Measurements from ENCODE around the gene APOOL. TPM values are rescaled to one million over a fixed set of nuclear protein-coding genes. Genes with fewer than 3 reads are reported as not detected.
"Not testable (repeated sequence)": the region's sequence is repeated elsewhere in the genome, so short reads cannot be mapped to it uniquely, and the experiment has no call there.

APOOL gene
- total RNA-seq, 2 donors from 2014 or later = 7.8 to 8.6 TPM

DNA sequence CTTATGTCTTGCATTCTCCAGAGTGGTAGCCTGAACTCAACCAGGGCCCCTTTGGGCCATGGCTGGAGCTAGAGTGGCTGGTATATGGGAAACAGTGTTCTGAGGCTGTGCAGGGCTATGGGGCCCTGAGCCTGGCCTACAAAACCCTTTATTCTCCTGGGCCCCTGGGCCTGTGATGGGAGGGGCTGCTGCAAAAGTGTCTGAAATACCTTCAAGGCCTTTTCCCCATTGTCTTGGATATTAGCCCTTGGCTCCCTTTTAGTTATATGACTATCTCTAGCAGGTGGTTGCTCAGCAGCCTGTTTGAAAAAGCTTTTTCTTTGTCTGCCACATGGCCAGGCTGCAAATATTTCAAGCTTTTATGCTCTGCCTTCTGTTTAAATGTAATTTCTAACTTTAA, 22.5 kb downstream of the APOOL start:
- Mint-ChIP-seq H3K27me3 (no peaks in the 10 kb centered on the region), H3K4me3 (no peak overlapping the region)

DNA sequence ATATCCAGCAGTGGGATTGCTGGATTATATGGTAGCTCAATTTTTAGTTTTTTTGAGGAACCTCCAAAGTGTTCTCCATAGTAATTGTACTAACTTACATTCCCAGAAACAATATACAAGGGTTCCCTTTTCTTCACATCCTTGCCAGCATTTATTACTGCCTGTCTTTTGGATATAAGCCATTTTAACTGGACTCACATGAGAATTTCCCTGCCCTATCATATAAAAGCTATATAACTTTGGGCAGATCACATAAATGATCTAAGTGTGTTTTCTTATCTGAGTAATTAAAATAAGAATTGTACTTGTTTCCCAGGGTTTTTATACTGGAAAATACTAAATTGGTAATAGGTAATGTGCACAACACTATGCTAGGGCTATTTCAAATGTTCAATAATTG, 25.4 kb downstream of the APOOL start:
- Mint-ChIP-seq H3K4me1 (peaks cover 5% of the 10 kb centered on the region), H3K27ac (no peak overlapping the region), H3K27me3 (no peaks in the 10 kb centered on the region)

More for the DNA sequence above, 22.5 kb downstream of the APOOL start:
- peaks cover 9% of the 10 kb centered on the region for H3K4me1 Mint-ChIP-seq
- H3K9me3 ChIP-seq (ENCODE audit: control insufficient read depth, low read length, poor library complexity, severe bottlenecking) = no peaks in the 10 kb centered on the region
- ATAC-seq (no peak), DNase-seq (no peak)
- H3K27ac Mint-ChIP-seq = no peak overlapping the region
- peaks cover 5% of the 10 kb centered on the region for H3K36me3 Mint-ChIP-seq (ENCODE audit: low read depth)

DNA sequence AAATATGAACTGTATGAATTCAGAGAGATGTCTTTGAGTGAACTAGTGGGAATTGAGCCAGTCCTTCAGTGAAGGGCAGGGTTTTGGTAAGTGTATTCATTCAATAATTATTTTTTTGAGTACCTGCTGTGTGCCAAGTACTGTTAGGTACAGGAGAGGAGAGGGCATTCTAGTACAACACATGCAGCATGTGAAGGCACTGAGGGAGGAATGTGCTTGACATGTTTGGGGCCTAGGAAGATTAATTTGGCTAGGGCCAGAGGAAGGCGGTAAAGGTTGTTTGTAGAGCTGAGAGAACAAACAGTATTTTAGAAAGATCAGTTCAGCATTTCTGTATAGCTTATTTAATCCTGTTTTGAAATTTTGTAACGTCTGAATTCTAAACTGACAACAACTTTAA, 27.8 kb downstream of the APOOL start:
- Mint-ChIP-seq H3K4me1 (peaks cover 5% of the 10 kb centered on the region), H3K36me3 (ENCODE audit: low read depth) (no peaks in the 10 kb centered on the region), H3K27me3 (no peaks in the 10 kb centered on the region), H3K27ac (no peak overlapping the region), H3K4me3 (no peak overlapping the region)
- no peaks in the 10 kb centered on the region for H3K9me3 ChIP-seq (ENCODE audit: control insufficient read depth, low read length, poor library complexity, severe bottlenecking)
- DNase-seq (no peak), ATAC-seq (no peak)

More for the DNA sequence above, 25.4 kb downstream of the APOOL start:
- ATAC-seq (no peak), DNase-seq (no peak)
- Mint-ChIP-seq H3K36me3 (ENCODE audit: low read depth) (no peaks in the 10 kb centered on the region), H3K4me3 (no peak overlapping the region)
- no peaks in the 10 kb centered on the region for H3K9me3 ChIP-seq (ENCODE audit: control insufficient read depth, low read length, poor library complexity, severe bottlenecking)

DNA sequence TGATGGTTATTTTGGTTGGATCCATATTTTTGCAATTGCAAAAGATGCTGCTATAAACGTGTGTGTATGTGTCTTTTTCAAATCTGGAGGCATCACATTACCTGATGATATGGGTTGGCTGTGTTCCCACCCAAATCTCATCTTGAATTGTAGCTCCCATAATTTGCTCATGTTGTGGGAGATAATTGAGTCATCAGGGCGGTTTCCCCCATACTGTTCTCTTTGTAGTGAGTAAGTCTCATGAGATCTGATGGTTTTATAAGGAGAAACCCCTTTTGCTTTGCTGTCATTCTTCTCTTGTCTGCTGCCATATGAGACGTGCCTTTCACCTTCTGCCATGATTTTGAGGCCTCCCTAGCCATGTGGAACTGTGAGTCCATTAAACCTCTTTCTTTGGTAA, 33.4 kb downstream of the APOOL start:
- Mint-ChIP-seq H3K4me3 (no peak overlapping the region), H3K4me1 (peaks cover 9% of the 10 kb centered on the region), H3K27me3 (no peaks in the 10 kb centered on the region), H3K27ac (no peak overlapping the region), H3K36me3 (ENCODE audit: low read depth) (no peaks in the 10 kb centered on the region)
- ATAC-seq = no peak
- H3K9me3 ChIP-seq (ENCODE audit: control insufficient read depth, low read length, poor library complexity, severe bottlenecking) = no peaks in the 10 kb centered on the region
- DNase-seq = no peak

DNA sequence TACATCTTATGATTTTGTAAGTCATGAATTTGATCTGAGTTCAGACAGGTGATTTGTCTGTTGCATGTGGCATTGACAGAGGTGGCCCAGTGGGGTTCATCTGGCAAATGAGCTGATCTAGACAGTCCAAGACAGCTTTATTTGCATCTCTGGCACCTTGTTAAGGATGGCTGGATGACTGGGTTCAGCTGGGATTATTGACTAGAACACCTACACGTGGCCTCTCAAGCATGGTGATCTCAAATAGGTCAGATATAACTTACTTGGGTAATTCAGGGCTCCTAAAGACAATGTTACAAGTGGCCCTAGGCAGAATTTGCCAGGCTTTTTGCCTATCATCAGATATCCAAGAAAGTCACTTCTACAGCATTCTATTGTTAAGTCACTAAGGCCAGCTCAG, 48.0 kb downstream of the APOOL start:
- no peaks in the 10 kb centered on the region for H3K36me3 Mint-ChIP-seq (ENCODE audit: low read depth)
- H3K4me3 Mint-ChIP-seq = no peak overlapping the region
- H3K4me1 Mint-ChIP-seq = no peaks in the 10 kb centered on the region
- H3K9me3 ChIP-seq (ENCODE audit: control insufficient read depth, low read length, poor library complexity, severe bottlenecking) = no peaks in the 10 kb centered on the region
- no peaks in the 10 kb centered on the region for H3K27me3 Mint-ChIP-seq
- ATAC-seq = no peak
- no peak overlapping the region for H3K27ac Mint-ChIP-seq
- no peak for DNase-seq

DNA sequence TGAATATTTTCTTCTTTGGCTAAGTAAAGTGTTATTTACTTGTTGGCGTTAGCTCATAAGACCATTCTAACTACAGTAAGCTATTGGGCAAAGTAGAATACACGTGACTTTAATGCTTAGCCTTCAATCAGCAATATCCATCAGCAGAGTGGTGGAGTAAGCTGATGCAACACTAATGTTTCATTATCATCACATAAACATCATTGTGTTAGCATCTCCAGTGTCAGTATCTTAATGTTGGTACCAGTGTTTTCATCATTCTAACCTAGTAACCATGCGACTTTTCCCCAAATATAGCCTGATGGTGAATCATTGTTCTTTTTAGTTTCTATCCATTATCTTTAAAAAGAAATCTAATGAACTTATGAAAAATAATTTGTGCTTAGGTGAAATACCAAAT, 48.5 kb downstream of the APOOL start:
- no peak for ATAC-seq
- Mint-ChIP-seq H3K27ac (no peak overlapping the region), H3K4me3 (no peak overlapping the region), H3K27me3 (no peaks in the 10 kb centered on the region), H3K4me1 (no peaks in the 10 kb centered on the region), H3K36me3 (ENCODE audit: low read depth) (peaks cover 2% of the 10 kb centered on the region)
- H3K9me3 ChIP-seq (ENCODE audit: control insufficient read depth, low read length, poor library complexity, severe bottlenecking) = no peaks in the 10 kb centered on the region
- DNase-seq = no peak

DNA sequence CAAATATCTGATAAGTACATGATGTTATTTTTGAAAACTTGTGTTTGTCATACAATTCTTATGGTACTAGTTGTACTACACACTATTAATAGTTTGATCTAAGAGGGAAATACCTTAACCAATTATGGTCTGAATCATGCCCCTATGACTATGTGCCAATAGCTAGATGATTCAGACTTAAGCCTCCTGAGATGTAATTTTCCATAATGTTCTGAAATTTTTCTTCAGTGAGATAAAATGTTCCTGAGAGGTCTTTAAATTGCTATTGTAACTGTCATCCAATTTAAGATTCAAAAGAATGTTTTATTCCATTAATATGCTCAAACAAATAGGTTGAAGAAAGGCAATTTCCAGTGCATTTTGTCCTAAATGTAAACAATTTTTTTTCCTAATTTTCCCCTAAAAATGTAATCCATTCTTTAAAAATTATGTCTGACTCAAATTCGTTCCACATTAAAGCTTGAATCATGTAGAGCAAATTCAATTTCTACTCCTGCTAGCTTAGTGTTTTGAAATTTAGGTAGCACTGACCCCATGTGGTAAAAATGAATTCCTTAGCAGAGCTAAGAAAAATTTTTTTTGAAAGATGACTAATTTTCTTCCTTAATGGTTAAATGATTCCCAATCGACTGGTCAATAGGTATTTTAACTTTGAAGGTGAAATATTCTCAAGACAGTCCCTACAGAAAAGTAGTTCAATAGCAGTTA, 49.1 kb downstream of the APOOL start:
- DNase-seq = no peak
- H3K36me3 Mint-ChIP-seq (ENCODE audit: low read depth) = peaks cover 2% of the 10 kb centered on the region
- H3K4me1 Mint-ChIP-seq = no peaks in the 10 kb centered on the region
- no peak for ATAC-seq
- H3K9me3 ChIP-seq (ENCODE audit: control insufficient read depth, low read length, poor library complexity, severe bottlenecking) = no peaks in the 10 kb centered on the region
- no peaks in the 10 kb centered on the region for H3K27me3 Mint-ChIP-seq
- no peak overlapping the region for H3K27ac Mint-ChIP-seq
- H3K4me3 Mint-ChIP-seq = no peak overlapping the region

DNA sequence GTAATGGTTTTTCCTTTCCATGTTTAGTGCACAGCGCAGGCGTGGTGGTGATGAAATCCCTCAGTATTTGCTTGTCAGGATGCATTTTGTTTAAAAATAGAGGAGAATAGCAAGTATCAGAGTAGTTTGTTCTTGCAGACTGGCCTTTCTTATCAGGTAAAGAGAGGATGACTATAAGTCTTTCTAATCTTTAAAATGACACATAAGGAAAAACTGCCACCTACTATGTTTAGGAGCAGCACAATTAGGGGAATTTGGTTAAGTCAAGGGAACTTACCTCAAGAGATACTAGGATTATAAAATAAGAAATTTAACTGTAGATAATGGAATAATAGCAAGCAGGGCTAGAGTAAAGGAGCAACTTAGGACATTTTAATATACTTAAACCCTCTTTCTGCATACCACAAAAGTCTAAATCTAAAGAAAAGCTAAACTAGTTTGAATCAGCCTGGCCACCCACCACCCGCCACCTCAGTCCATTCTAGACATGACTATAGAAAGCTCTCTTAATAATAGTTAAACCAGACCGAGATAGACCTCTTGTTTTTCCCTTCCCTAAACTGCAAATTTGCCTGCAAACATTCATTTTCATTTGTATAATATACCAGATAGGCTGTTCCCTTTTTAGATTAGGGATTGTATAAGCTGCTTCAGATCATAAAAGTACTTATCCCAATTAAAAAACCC, 62.0 kb downstream of the APOOL start:
- no peaks in the 10 kb centered on the region for H3K9me3 ChIP-seq (ENCODE audit: control insufficient read depth, low read length, poor library complexity, severe bottlenecking)
- no peak for DNase-seq
- H3K36me3 Mint-ChIP-seq (ENCODE audit: low read depth) = peaks cover 6% of the 10 kb centered on the region
- peaks cover 2% of the 10 kb centered on the region for H3K4me1 Mint-ChIP-seq
- H3K27ac Mint-ChIP-seq = no peak overlapping the region
- H3K4me3 Mint-ChIP-seq = no peak overlapping the region
- H3K27me3 Mint-ChIP-seq = no peaks in the 10 kb centered on the region
- no peak for ATAC-seq

DNA sequence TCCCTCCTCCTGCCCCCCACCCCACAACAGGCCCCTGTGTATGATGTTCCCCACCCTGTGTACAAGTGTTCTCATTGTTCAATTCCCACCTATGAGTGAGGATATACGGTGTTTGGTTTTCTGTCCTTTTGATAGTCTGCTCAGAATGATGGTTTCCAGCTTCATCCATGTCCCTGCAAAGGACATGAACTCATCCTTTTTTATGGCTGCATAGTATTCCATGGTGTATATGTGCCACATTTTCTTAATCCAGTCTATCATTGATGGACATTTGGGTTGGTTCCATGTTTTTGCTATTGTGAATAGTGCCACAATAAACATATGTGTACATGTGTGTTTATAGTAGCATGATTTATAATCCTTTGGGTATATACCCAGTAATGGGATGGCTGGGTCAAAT, 73.6 kb downstream of the APOOL start:
- DNase-seq; H3K27ac Mint-ChIP-seq; H3K9me3 ChIP-seq (ENCODE audit: control insufficient read depth, low read length, poor library complexity, severe bottlenecking); H3K27me3 Mint-ChIP-seq; H3K4me3 Mint-ChIP-seq; H3K4me1 Mint-ChIP-seq; H3K36me3 Mint-ChIP-seq (ENCODE audit: low read depth); ATAC-seq: not testable (repeated sequence)

DNA sequence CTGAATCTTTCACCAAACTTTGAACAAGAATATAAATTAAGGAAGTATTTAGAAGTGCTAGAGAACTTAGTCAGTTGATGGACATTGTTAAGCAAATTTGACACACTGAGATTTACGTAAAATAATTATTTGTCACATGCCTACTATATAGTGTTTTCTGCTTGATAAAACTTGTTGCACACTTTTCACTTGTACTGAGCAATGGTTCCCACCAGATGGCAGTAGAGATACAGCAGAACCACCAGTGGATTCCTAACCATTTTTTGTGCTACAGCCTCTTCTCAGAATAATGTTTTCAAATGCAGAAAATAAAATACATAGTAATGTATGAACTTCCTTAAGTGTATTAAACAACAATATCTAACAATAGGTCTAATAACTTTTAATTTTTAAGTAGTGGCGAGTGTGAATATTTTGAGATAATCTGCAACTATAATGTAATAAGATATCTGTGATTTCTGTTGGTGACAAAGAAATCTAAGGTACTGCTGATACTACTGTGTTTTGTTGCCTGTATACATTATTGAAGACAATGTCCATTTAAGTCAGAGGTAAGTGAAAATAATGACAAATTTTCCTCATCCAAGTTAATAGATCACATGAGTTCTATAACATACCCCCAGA, 81.2 kb downstream of the APOOL start:
- ATAC-seq (peak; percentile 40), DNase-seq (no peak)
- no peaks in the 10 kb centered on the region for H3K9me3 ChIP-seq (ENCODE audit: control insufficient read depth, low read length, poor library complexity, severe bottlenecking)
- H3K27ac Mint-ChIP-seq = no peak overlapping the region
- H3K4me1 Mint-ChIP-seq = no peaks in the 10 kb centered on the region
- H3K36me3 Mint-ChIP-seq (ENCODE audit: low read depth) = peaks cover 18% of the 10 kb centered on the region
- no peaks in the 10 kb centered on the region for H3K27me3 Mint-ChIP-seq
- H3K4me3 Mint-ChIP-seq = no peak overlapping the region

DNA sequence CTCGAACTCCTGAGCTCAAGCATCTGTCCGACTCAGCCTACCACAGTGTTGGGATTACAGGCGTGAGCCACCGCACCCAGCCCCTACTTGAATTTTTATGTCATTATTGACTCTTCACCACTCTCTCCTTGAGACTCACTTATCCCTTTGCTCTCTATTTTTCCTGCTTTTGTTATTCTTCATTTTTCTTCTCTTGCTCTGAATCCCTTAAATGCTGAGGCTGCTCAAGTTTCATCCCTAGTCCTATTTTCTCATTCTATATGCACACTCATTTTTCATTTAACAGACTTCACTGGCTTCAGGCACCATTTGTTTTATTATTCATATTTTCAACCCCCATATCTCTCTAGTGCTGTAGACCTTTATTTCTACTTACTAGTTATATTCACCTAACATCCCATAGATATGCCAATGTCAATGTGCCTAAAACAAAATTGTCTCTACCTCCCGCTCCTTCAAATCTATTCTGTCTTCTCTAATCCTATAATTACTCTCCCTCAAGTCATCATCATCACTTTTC, 85.7 kb downstream of the APOOL start:
- no peaks in the 10 kb centered on the region for H3K4me1 Mint-ChIP-seq
- H3K27ac Mint-ChIP-seq = no peak overlapping the region
- no peak for ATAC-seq
- no peaks in the 10 kb centered on the region for H3K27me3 Mint-ChIP-seq
- no peaks in the 10 kb centered on the region for H3K9me3 ChIP-seq (ENCODE audit: control insufficient read depth, low read length, poor library complexity, severe bottlenecking)
- H3K4me3 Mint-ChIP-seq = no peak overlapping the region
- no peak for DNase-seq
- H3K36me3 Mint-ChIP-seq (ENCODE audit: low read depth) = peaks cover 22% of the 10 kb centered on the region

DNA sequence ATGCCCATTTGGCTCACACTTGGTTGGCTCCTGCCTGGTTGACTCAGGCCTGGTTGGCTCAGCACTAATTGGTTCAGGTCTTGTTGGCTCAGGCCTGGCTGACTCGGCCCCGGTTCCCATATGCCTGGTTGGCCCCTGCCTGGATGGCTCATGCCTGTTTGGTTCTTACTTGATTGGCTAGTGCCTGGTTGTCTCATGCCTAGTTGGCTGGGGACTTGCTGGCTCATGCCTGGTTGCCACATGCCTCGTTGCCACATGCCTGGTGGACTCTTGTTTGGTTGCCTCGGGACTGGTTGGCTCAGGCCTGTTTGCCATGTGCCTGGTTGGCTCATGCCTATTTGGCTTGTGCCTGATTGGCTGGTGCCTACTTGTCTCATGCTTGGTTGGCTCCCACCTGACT, 103.7 kb downstream of the APOOL start:
- DNase-seq (no peak), ATAC-seq (no peak)
- Mint-ChIP-seq H3K27ac (no peak overlapping the region), H3K4me3 (no peak overlapping the region), H3K36me3 (ENCODE audit: low read depth) (no peaks in the 10 kb centered on the region), H3K4me1 (no peaks in the 10 kb centered on the region), H3K27me3 (no peaks in the 10 kb centered on the region)
- no peaks in the 10 kb centered on the region for H3K9me3 ChIP-seq (ENCODE audit: control insufficient read depth, low read length, poor library complexity, severe bottlenecking)

DNA sequence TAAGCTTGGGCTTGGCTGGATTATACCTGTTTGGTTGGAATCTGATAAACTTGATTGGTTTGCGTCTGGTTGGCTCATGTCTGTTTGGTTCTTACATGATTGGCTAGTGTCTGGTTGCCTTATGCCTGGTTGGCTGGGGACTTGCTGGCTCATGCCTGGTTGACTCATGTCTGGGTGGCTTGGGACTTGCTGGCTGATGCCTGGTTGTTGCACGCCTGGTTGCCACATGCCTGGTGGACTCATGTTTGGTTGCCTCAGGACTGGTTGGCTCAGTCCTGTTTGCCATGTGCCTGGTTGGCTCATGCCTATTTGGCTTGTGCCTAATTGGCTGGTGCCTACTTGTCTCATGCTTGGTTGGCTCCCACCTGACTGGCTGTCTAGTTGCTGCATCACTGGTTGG, 104.5 kb downstream of the APOOL start:
- ATAC-seq = no peak
- no peak overlapping the region for H3K4me3 Mint-ChIP-seq
- H3K36me3 Mint-ChIP-seq (ENCODE audit: low read depth) = no peaks in the 10 kb centered on the region
- no peaks in the 10 kb centered on the region for H3K4me1 Mint-ChIP-seq
- H3K27ac Mint-ChIP-seq = no peak overlapping the region
- no peak for DNase-seq
- no peaks in the 10 kb centered on the region for H3K9me3 ChIP-seq (ENCODE audit: control insufficient read depth, low read length, poor library complexity, severe bottlenecking)
- no peaks in the 10 kb centered on the region for H3K27me3 Mint-ChIP-seq

Measured in T-helper 17 cell (primary cell).